OCI-LY7 (cell line): ENCODE results near the gene SLC6A19.

Experiments
- CTCF ChIP-seq: fragments of 200-600 bp; sonication (generic); conservative IDR thresholded peaks from 2 replicates; pipeline ENCODE4 v1.5.1; 2014; ENCODE audit warnings: mild to moderate bottlenecking, antibody characterized with exemption, low read length, moderate library complexity, mixed read lengths
- EZH2phosphoT487 ChIP-seq: fragments of 200-600 bp; sonication (generic); IDR thresholded peaks from 2 replicates; pipeline ENCODE4 v1.6.1; 2018; ENCODE audit warnings: low read depth, borderline replicate concordance, mild to moderate bottlenecking, mixed run types, antibody characterized with exemption, low read length, moderate library complexity, mixed read lengths

- TF ChIP-seq CTCF (no peak), EZH2phosphoT487 (no peak)
Observed at GRCh38 chr5:1213508-1214162, 12.2 kb downstream of the SLC6A19 start.
